ENCODE data around the gene AP1M1. TPM values are rescaled to one million over a fixed set of nuclear protein-coding genes. Genes with fewer than 3 reads are reported as not detected.

Gene AP1M1
- polyA plus RNA-seq, 10 donors = 35.3 to 52.7 (median 42.7) TPM

- peak; percentile 43 to 76 (median 68) for DNase-seq
Measured at GRCh38 chr19:16180611-16181010, 17.1 kb upstream of the AP1M1 start.

DNA sequence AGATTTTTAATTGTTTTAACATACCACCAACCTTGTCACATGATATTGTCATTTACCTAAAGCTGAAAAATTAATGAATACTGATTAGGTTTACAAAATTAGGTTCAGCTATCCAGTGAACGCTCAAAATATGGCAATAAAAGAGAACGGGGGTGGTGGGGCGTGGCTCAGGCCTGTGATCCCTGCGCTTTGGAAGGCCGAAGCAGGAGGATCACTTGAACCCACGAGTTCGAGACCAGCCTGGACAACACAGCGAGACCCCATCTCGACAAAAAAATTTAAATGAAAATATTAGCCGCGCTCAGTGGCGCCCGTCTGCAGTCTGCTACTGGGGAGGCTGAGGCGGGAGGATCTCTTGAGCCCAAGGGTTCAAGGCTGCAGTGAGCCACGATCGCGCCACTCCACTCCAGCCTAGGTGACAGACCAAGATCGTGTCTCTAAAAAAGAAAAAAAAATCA, 13.0 kb upstream of the AP1M1 start:
- DNase-seq = no peak

DNA sequence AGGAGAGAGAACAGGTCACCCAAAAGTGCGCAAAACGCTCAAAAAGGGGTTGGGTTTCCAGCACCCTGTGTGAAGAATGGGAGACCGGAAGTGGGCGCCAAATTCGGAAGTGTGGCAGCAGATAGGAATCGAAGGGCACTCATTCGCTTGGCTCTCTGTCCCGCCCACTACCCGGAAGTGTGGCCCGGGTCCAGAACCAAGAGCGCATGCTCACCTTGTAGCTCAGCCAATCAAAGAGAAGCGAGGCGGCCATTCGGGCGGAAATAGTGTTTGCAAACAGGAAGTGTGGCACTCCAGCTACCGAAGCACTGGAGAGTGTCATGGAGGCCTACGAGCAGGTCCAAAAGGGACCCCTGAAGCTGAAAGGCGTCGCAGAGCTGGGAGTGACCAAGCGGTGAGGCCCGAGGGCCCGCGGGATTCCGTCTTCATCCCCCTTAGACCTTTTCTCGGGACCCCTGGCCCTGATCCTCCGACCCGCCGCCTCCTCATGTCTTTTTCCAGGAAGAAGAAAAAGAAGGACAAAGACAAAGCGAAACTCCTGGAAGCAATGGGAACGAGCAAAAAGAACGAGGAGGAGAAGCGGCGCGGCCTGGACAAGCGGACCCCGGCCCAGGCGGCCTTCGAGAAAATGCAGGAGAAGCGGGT, 12.5 kb upstream of the AP1M1 start, which contains the start of gene FAM32A:
Gene FAM32A, plus strand, starts transcription at position 288 of the 645 bp plus-strand sequence. Its CDS starts 33 bp downstream, at position 321.
- DNase-seq = peak; percentile 99 to 100 (median 100)

GRCh38 chr19:16185768-16186123, 12.0 kb upstream of the AP1M1 start:
- peak; percentile 21 to 67 (median 35) for DNase-seq

DNA sequence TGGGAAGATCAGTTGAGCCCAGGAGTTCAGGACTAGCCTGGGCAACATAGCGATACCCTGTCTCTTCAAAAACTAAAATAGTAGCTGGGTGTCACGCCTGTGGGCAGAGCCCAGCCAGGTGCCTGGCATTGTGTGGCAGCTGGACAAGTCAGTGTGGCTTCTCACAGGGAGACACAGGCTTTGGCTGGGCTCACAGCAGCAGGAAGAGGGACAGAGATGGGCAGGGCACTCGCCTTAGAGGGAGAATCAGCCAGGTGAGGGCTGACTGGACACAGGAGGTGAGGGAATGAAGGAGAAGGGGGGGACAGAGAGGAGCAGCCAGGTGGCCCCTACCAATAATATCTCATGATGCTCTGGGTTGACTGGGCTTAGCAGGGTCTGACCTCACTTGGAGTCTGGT, 9.2 kb upstream of the AP1M1 start:
- no peak for DNase-seq

DNA sequence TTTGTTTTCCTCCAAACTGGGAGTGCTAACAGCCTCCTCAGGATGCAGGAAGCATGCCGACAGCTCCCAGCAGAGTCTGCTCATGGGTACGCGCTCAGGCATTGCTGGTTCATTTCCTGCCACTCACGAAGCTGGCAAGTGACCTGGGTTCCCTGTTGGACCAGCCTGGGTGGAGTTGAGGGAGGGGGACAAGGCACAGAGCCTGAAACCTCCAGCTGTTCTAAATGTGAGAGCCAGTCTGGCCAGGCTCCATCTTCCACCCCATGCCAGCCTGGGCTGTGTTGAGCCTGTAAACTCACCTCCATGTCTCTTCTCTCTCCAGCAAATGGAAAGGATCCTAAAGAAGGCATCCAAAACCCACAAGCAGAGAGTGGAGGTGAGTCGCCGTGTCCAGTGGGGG, 7.5 kb upstream of the AP1M1 start:
- DNase-seq = no peak

DNA sequence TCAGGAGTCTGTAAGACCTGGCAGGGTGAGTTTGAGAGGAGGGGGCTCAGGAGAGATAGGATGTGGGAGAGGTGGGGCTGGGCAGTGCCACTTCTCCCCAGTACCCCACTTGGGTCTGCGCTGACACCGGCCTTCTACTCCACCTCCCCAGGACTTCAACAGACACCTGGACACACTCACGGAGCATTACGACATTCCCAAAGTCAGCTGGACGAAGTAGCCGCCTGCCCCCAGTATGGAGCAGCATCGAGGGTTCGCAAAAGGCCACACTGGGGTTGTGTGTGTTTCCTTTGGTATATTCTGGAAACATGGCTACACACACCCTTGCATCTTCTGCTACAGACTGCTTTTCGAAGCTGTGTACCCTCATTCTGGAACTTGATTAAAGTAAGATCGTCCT, 7.0 kb upstream of the AP1M1 start:
- DNase-seq = no peak

DNA sequence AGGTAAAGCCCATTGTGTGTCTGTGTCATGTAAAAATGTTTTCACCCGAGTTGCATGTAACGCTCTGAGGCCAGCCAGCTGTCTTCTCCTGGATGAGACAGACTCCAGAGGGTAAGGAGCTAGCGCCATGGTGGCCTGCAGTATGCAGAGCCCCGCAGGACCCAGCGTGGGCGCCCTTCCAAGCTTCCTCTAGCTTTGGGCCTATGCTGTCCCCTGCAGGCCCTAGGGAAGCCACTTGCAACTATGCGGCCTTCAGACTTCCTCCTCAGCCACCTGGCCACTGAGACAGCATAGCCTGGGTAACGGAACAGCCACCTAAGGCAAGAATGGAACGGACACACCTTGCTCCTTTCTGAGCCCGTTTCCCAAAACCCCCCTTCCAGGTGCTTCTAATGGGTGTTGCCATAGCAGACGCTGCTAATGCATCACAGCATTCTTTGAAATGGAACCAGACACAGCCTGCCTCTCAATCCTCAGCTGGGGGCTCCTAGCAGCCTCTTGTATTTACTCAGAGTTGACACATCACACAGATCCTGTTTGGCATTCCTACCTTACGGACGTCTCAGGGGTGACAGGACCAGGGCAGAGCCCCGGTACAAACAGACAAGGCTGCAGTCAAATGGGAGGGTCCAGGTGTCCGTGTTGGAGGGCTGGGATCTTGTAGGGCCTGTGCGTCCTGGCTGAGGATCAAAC, 6.3 kb upstream of the AP1M1 start:
- no peak for DNase-seq

- no peak for DNase-seq
Measured at GRCh38 chr19:16193466-16193865, 4.2 kb upstream of the AP1M1 start.

DNA sequence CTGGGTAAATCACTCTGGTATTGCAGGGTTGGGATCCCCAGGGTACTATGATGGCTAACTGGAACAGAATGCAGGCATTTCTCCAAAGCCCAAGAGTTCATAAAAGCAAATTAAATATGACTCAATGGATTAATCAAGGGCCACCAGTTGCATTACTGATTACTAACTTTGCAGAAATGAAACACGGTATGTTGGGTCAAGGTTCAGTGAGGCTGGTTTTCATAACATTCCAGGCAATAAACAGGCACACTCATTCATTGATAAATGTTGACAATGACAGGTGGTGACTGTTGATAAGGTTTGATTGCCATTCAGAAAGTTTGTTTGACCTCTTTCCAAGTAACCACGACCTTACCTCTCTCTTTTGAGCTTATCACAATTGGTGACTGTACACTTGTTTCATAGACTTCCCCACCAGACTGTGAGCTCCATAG, 506 bp upstream of the AP1M1 start:
- peak in 1 of 3 donors; percentile 76 for DNase-seq

DNA sequence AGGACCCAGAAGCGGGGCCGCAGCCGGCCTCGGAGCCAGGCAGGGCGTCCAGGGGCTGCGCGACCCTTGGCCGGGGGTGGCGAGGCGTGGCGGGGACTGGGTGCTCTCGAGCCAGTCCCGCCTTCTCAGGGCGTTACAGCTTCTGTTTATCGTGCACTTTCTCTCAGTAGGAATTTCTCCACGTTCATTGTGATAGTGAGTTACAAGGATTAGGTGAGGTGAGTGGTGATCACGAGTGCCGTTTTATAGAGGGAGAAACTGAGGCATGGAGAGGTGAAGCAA, 600 bp downstream of the AP1M1 start:
- no peak for DNase-seq

DNA sequence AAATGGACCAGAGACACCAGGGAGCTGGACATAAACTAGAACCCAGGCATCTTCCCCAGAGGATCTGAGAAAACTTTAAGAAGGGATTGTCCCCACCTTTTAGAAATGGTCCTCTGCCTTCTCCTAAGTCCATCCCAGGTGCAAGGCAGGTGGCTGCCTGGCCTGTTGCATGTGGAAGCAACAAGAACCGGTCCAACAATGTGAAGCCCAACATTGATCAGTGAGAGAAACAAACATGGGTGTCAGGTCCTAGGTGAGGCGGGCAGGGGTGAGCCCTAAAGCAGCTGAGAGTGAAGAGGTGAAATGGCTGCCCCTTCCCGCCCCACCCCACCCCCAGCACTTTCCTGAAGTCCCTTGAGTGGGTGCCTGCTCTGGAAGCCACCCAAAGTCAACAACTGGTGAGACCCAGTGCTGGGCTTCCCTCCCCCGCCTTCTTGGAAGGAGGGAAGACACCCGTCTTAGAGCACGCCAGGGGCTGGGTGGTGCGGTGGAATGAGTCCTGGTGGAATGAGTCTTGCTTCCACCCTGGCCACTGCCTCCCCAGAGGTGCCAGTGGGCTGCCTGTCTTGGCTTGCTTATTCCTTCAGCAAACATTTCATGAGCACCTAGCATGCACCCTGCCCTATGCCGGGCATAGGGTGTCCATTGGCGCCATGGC, 1.7 kb downstream of the AP1M1 start:
- no peak for DNase-seq

- DNase-seq = no peak
Measured at GRCh38 chr19:16200038-16201010, 2.6 kb downstream of the AP1M1 start.

DNA sequence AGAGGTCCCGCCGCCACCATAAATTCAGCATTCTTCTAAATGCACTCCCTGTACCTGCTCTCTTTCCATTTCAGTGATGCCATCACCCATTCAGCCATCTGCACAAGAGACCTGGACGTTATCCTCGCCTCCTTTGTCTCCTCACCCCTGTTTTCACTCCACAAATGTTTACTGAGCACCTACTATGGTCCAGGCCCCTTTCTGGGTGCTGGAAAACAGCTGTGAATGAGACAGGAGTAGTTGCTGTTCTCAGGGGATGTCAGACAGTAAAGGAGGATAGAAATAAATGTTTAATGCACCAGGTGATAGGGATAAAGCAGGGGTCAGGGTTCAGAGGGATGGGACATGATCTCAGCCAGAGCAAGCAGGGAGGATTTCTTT, 3.3 kb downstream of the AP1M1 start:
- no peak for DNase-seq

GRCh38 chr19:16202320-16203255, 4.9 kb downstream of the AP1M1 start:
- DNase-seq = no peak

DNA sequence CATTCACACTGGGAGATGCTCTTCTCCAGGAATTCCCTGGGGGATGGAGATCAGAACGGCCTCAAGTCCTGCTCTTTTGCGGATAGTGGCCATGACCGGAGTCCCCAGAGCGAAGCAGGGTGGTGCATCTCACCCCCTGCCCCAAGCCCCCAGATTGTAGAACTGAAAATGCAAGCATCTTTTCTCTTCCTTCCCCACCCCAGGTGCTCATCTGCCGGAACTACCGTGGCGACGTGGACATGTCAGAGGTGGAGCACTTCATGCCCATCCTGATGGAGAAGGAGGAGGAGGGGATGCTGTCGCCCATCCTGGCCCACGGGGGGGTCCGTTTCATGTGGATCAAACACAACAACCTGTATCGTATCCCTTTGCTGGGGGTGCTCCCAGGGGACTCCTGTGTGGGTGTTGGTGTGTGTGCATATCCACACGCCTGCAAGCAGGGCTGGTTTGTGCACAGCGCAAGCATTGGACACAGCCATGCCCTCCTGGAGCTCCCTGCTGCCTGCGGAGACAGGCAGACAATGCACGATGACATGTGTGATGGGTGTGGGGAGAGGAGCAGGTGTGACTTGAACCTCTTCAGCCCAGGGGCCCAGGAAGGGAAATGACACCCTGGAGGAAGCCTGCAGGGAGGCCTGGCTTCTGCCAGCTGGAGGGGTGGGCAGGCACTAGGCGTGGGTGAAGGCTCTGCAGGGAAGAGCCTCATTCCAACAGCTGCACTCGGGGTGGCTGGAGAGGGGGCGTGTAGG, 5.7 kb downstream of the AP1M1 start:
- DNase-seq = no peak

DNA sequence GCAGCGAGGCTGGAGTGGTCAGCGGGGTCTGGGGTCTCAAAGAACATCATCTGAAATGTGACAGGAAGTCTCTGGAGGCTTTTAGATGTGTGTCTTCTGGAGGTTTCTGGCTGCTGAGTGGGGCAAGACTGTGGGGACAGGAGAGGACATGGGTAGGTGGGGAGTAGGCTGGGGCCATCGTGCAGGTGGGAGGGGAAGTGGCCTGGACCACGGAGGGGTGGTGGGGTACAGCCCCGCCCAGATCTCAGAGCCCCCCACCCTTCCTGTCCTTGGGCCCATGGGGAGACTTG, 6.2 kb downstream of the AP1M1 start:
- no peak for DNase-seq

DNA sequence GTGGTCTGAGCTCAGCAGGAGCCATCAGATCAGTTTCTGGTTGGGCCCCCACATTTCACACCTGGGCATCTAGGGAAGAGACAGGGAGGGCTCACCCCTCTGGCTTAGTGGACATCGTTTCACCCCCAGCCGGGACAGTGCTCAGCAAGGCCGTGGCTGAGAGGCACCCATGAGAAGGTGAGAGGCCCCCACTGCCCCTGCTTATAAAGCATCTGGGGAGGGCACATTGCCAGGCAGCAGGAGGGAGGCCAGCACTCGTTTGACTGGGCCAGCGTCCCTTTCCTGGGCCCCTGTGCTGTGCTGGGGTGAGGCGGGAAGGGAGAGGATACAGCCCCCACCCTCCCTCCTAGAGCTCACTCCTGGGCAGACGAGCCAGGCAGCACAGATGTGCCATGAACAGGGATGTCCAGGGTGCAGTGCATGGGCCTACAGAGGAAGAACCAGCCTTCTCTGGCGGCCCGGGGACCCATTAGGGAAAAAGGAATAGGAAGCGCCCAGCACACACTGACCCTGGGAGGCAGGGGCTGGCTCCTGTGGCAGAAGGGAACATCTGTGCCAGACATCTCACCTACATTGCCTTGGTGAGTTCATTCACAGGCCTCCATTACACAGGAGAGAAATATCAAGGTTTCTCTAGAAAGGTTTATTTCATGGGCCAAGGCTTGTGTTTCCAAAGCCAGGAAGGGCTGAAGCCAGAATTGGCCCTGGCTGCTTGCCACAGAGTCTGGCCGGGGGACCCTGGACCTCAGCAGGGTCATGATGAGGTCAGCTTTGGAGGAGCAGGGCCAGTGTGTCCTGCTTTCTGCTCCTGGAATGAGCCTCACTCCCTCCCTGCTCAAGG, 7.7 kb downstream of the AP1M1 start:
- DNase-seq = peak in 2 of 3 donors; percentile 45 to 52

- no peak for DNase-seq
Measured at GRCh38 chr19:16206046-16206605, 8.4 kb downstream of the AP1M1 start.
